Measurements from ENCODE around the gene LHX3. TPM values are rescaled to one million over a fixed set of nuclear protein-coding genes. Genes with fewer than 3 reads are reported as not detected.

Gene LHX3
- total RNA-seq, 1 experiment from 2014 or later: 0.11 TPM

- TF ChIP-seq EZH2 (IDR thresholded peaks at IDR 0.05; ENCODE audit: borderline replicate concordance, low read depth, low read length, poor library complexity, severe bottlenecking): no peak
- TF ChIP-seq CTCF (conservative IDR thresholded peaks at IDR 0.05; ENCODE audit: low read depth, low read length): no peak
- Histone ChIP-seq H3K36me3 (ENCODE audit: insufficient read depth, low read length, poor library complexity, severe bottlenecking) (no peaks in the 10 kb centered on the region), H3K27me3 (replicated peaks; ENCODE audit: insufficient read depth, low read depth, low read length, poor library complexity) (no peaks in the 10 kb centered on the region), H3K27ac (ENCODE audit: low read depth, low read length, poor library complexity, severe bottlenecking) (no peak overlapping the region), H3K4me1 (ENCODE audit: insufficient read depth, low read length, poor library complexity, severe bottlenecking) (peaks cover 10% of the 10 kb centered on the region), H3K4me3 (ENCODE audit: low read depth, low read length, poor library complexity, severe bottlenecking) (no peak overlapping the region), H3K9me3 (ENCODE audit: low read depth, low read length, poor library complexity, severe bottlenecking) (no peaks in the 10 kb centered on the region)
- BruUV-seq (replicated peaks): no TSS peak
- CTCF ChIA-PET: no interaction called here
- intact Hi-C loops (cut with micrococcal nuclease; ENCODE audit: unreplicated experiment): no loop called here
- DNase-seq (ENCODE audit: low spot score): no peak
- POLR2A ChIA-PET (ENCODE audit: low non-redundant PET): interaction anchor here (0.6 kb wide), 1 partner anchor 487 kb away, joined by 11 read pairs; no protein-coding TSS in a partner anchor
Observed at GRCh38 chr9:136185066-136185465, 19.9 kb downstream of the LHX3 start.

- BruUV-seq (replicated peaks): no TSS peak
- DNase-seq (ENCODE audit: low spot score): no peak
- H3K36me3 ChIP-seq (ENCODE audit: insufficient read depth, low read length, poor library complexity, severe bottlenecking): no peaks in the 10 kb centered on the region
- H3K9me3 ChIP-seq (ENCODE audit: low read depth, low read length, poor library complexity, severe bottlenecking): no peaks in the 10 kb centered on the region
- H3K27ac ChIP-seq (ENCODE audit: low read depth, low read length, poor library complexity, severe bottlenecking): no peak overlapping the region
- TF ChIP-seq EZH2 (IDR thresholded peaks at IDR 0.05; ENCODE audit: borderline replicate concordance, low read depth, low read length, poor library complexity, severe bottlenecking) (no peak), CTCF (conservative IDR thresholded peaks at IDR 0.05; ENCODE audit: low read depth, low read length) (no peak)
- ChIA-PET POLR2A (ENCODE audit: low non-redundant PET) (no interaction called here), CTCF (no interaction called here)
- intact Hi-C loops (cut with micrococcal nuclease; ENCODE audit: unreplicated experiment): no loop called here
- no peaks in the 10 kb centered on the region for H3K27me3 ChIP-seq (replicated peaks; ENCODE audit: insufficient read depth, low read depth, low read length, poor library complexity)
- no peak overlapping the region for H3K4me3 ChIP-seq (ENCODE audit: low read depth, low read length, poor library complexity, severe bottlenecking)
- no peaks in the 10 kb centered on the region for H3K4me1 ChIP-seq (ENCODE audit: insufficient read depth, low read length, poor library complexity, severe bottlenecking)
Observed at GRCh38 chr9:136182850-136183422, 22.0 kb downstream of the LHX3 start.

- POLR2A ChIA-PET (ENCODE audit: low non-redundant PET): no interaction called here
- CTCF ChIA-PET: no interaction called here
- TF ChIP-seq EZH2 (IDR thresholded peaks at IDR 0.05; ENCODE audit: borderline replicate concordance, low read depth, low read length, poor library complexity, severe bottlenecking) (no peak), CTCF (conservative IDR thresholded peaks at IDR 0.05; ENCODE audit: low read depth, low read length) (no peak)
- H3K4me1 ChIP-seq (ENCODE audit: insufficient read depth, low read length, poor library complexity, severe bottlenecking): no peaks in the 10 kb centered on the region
- H3K27me3 ChIP-seq (replicated peaks; ENCODE audit: insufficient read depth, low read depth, low read length, poor library complexity): no peaks in the 10 kb centered on the region
- intact Hi-C loops (cut with micrococcal nuclease; ENCODE audit: unreplicated experiment): no loop called here
- H3K9me3 ChIP-seq (ENCODE audit: low read depth, low read length, poor library complexity, severe bottlenecking): no peaks in the 10 kb centered on the region
- H3K4me3 ChIP-seq (ENCODE audit: low read depth, low read length, poor library complexity, severe bottlenecking): no peak overlapping the region
- no TSS peak for BruUV-seq (replicated peaks)
- no peaks in the 10 kb centered on the region for H3K36me3 ChIP-seq (ENCODE audit: insufficient read depth, low read length, poor library complexity, severe bottlenecking)
- DNase-seq (ENCODE audit: low spot score): no peak
- H3K27ac ChIP-seq (ENCODE audit: low read depth, low read length, poor library complexity, severe bottlenecking): no peak overlapping the region
Observed at GRCh38 chr9:136182420-136182787, 22.5 kb downstream of the LHX3 start.

Measured in A673 (cell line).